Suprapubic skin (tissue), 4 donors: Measurements from ENCODE around the gene TRIM2. TPM values are rescaled to one million over a fixed set of nuclear protein-coding genes. Genes with fewer than 3 reads are reported as not detected.

Experiments used
- DNase-seq, 2 donors: peaks; one replicate each; pipeline ENCODE4 v3.0.0-alpha.2; 2019; ENCODE audit warnings: low spot score in 2 of 2
- H3K27ac ChIP-seq: fragments of 200-600 bp; sonication (generic); one replicate; pipeline ENCODE4 v1.5.1; 2019
- H3K27me3 ChIP-seq: fragments of 200-600 bp; sonication (generic); one replicate; pipeline ENCODE4 v1.5.1; 2019
- H3K36me3 ChIP-seq: fragments of 200-600 bp; sonication (generic); one replicate; pipeline ENCODE4 v1.5.1; 2019
- H3K4me1 ChIP-seq: fragments of 200-600 bp; sonication (generic); one replicate; pipeline ENCODE4 v1.5.1; 2019
- H3K4me3 ChIP-seq: fragments of 200-600 bp; sonication (generic); one replicate; pipeline ENCODE4 v1.5.1; 2019; ENCODE audit warnings: mild to moderate bottlenecking
- H3K9me3 ChIP-seq: fragments of 200-600 bp; sonication (generic); one replicate; pipeline ENCODE4 v1.5.1; 2019
- EP300 ChIP-seq: sonication (generic); formaldehyde crosslinking; IDR thresholded peaks from one replicate; pipeline ENCODE4 v1.6.1; 2017; ENCODE audit warnings: antibody characterized with exemption
- POLR2A ChIP-seq, 2 donors: fragments of 450-650 bp; IDR thresholded peaks; one replicate each; pipeline ENCODE4 v1.6.1; 2017; ENCODE audit warnings: antibody characterized with exemption in 2 of 2, mild to moderate bottlenecking in 2 of 2, moderate library complexity in 2 of 2
- POLR2AphosphoS5 ChIP-seq, 3 donors: sonication (generic); formaldehyde crosslinking; IDR thresholded peaks; one replicate each; pipeline ENCODE4 v1.6.1; 2017; ENCODE audit warnings: antibody characterized with exemption in 3 of 3
- WGBS: methylation state at CpG from one replicate; pipeline ENCODE4 v1.1.5; 2018; 5-methylcytosine and 5-hydroxymethylcytosine counted together
- total RNA-seq, 4 donors: library from RNA; depleted of rRNA; stranded (reverse); fragments of >200 nt; gene quantifications; one replicate each; pipeline ENCODE4 v1.1.0, GENCODE V29; 2016
- TF ChIP-seq, protein P1 (sequence below), 2 donors: fragments of 200-600 bp in 1 of 2; fragments of 450-650 bp in 1 of 2; sonication (generic) in 1 of 2; IDR thresholded peaks; one replicate each; pipeline ENCODE4 v1.5.1; 2016 to 2019; ENCODE audit warnings: antibody characterized with exemption in 2 of 2, mild to moderate bottlenecking in 1 of 2, moderate library complexity in 1 of 2

The TRIM2 gene
- total RNA-seq, 4 donors from 2014 or later, result 17.3 to 45.1 (median 37.5) TPM

- Histone ChIP-seq H3K36me3 (no peaks in the 10 kb centered on the region), H3K27me3 (no peaks in the 10 kb centered on the region), H3K9me3 (no peaks in the 10 kb centered on the region), H3K4me1 (peaks cover 41% of the 10 kb centered on the region), H3K4me3 (no peak overlapping the region), H3K27ac (peak overlapping the region; percentile 42)
- DNase-seq, result no peak
- 85% methylated on average over 1 of the region's 1 CpG for WGBS
- TF ChIP-seq, protein P1, sequence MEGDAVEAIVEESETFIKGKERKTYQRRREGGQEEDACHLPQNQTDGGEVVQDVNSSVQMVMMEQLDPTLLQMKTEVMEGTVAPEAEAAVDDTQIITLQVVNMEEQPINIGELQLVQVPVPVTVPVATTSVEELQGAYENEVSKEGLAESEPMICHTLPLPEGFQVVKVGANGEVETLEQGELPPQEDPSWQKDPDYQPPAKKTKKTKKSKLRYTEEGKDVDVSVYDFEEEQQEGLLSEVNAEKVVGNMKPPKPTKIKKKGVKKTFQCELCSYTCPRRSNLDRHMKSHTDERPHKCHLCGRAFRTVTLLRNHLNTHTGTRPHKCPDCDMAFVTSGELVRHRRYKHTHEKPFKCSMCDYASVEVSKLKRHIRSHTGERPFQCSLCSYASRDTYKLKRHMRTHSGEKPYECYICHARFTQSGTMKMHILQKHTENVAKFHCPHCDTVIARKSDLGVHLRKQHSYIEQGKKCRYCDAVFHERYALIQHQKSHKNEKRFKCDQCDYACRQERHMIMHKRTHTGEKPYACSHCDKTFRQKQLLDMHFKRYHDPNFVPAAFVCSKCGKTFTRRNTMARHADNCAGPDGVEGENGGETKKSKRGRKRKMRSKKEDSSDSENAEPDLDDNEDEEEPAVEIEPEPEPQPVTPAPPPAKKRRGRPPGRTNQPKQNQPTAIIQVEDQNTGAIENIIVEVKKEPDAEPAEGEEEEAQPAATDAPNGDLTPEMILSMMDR (IDR thresholded peaks at IDR 0.05), result no peak
- TF ChIP-seq POLR2A (IDR thresholded peaks at IDR 0.05) (no peak), POLR2AphosphoS5 (IDR thresholded peaks at IDR 0.05) (no peak), EP300 (no peak)
Observed at GRCh38 chr4:153224474-153224873, 20.2 kb downstream of the TRIM2 start.

GRCh38 chr4:153227469-153228075, 23.3 kb downstream of the TRIM2 start:
- no peaks in the 10 kb centered on the region for H3K9me3 ChIP-seq
- TF ChIP-seq POLR2AphosphoS5 (IDR thresholded peaks at IDR 0.05) (no peak), EP300 (no peak), POLR2A (IDR thresholded peaks at IDR 0.05) (no peak)
- TF ChIP-seq, protein P1 (IDR thresholded peaks at IDR 0.05), result no peak
- peaks cover 42% of the 10 kb centered on the region for H3K4me1 ChIP-seq
- H3K27me3 ChIP-seq, result no peaks in the 10 kb centered on the region
- H3K36me3 ChIP-seq, result no peaks in the 10 kb centered on the region
- no peak overlapping the region for H3K27ac ChIP-seq
- H3K4me3 ChIP-seq, result no peak overlapping the region
- DNase-seq, result no peak
- WGBS, result 88% methylated on average over 7 of the region's 7 CpGs

DNA sequence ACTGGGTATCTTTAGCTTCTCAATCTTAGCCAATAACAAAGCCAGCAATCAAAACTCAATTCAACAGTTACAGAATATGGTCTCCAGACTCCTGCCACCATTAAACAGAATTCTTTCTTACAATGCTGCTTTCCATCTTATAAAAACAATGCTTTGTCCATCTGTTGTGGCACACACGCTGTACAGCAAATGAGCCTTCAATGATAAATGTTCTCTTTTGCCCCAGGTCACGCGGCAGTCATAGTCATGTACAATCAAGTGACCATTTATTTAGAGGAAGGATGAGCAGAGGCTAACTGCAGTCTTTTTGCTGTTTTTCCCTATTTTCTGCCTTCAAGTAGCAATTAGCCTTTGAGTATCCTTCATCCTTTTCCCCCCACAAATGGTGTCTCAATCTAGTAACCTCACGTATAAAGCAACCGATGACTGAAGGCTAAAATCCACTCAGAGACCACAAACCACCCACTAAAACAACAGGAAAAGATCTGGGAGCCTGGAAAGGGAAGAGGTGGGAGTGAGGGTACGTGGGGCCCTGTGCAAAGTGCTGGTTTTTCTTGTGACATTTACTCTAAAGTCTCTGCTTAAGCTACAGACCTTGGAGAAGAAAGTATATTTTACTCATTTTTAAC, 24.4 kb downstream of the TRIM2 start:
- Histone ChIP-seq H3K4me1 (peaks cover 38% of the 10 kb centered on the region), H3K27ac (no peak overlapping the region)

GRCh38 chr4:153229545-153229944, 25.3 kb downstream of the TRIM2 start:
- TF ChIP-seq, protein P1 (IDR thresholded peaks at IDR 0.05), result no peak
- TF ChIP-seq POLR2AphosphoS5 (IDR thresholded peaks at IDR 0.05), result no peak
- TF ChIP-seq POLR2A (IDR thresholded peaks at IDR 0.05), result no peak
- no peak for TF ChIP-seq EP300
- WGBS, result 74% methylated on average over 5 of the region's 5 CpGs
- no peak for DNase-seq
- Histone ChIP-seq H3K9me3 (no peaks in the 10 kb centered on the region), H3K4me1 (peaks cover 38% of the 10 kb centered on the region), H3K36me3 (no peaks in the 10 kb centered on the region), H3K27me3 (no peaks in the 10 kb centered on the region), H3K27ac (no peak overlapping the region), H3K4me3 (no peak overlapping the region)

More for the DNA sequence above, 24.4 kb downstream of the TRIM2 start:
- Histone ChIP-seq H3K4me3 (no peak overlapping the region), H3K27me3 (no peaks in the 10 kb centered on the region), H3K36me3 (no peaks in the 10 kb centered on the region), H3K9me3 (no peaks in the 10 kb centered on the region)
- TF ChIP-seq POLR2A (IDR thresholded peaks at IDR 0.05), result no peak
- TF ChIP-seq POLR2AphosphoS5 (IDR thresholded peaks at IDR 0.05), result no peak
- TF ChIP-seq EP300, result no peak
- TF ChIP-seq, protein P1 (IDR thresholded peaks at IDR 0.05), result no peak
- 79% methylated on average over 6 of the region's 6 CpGs for WGBS
- DNase-seq, result no peak

- TF ChIP-seq EP300 (no peak), POLR2A (IDR thresholded peaks at IDR 0.05) (no peak), POLR2AphosphoS5 (IDR thresholded peaks at IDR 0.05) (no peak)
- TF ChIP-seq, protein P1 (IDR thresholded peaks at IDR 0.05), result no peak
- Histone ChIP-seq H3K36me3 (no peaks in the 10 kb centered on the region), H3K27me3 (no peaks in the 10 kb centered on the region), H3K4me3 (no peak overlapping the region), H3K27ac (no peak overlapping the region), H3K4me1 (peaks cover 31% of the 10 kb centered on the region), H3K9me3 (no peaks in the 10 kb centered on the region)
- WGBS, result 69% methylated on average over 3 of the region's 3 CpGs
- no peak for DNase-seq
Observed at GRCh38 chr4:153232768-153233167, 28.5 kb downstream of the TRIM2 start.
